NOMO-1 treated with dmso at 0.1 percent for 144 hours (cell line): ENCODE measurements around the gene TMEM18.

Experiments
- DNase-seq: peaks from one replicate; lab custom pipeline; 2025; ENCODE audit not compliant: unreplicated experiment; lab: John Stamatoyannopoulos, UW

The TMEM18 gene

GRCh38 chr2:673615-674320 lies 3.4 kb downstream of the TMEM18 start:
- no peak for DNase-seq

- no peak for DNase-seq
Observed at GRCh38 chr2:673016-673415, 4.2 kb downstream of the TMEM18 start.

GRCh38 chr2:672606-672905 lies 4.7 kb downstream of the TMEM18 start:
- no peak for DNase-seq

- DNase-seq: no peak
Observed at GRCh38 chr2:671787-672605, 5.2 kb downstream of the TMEM18 start.

GRCh38 chr2:671072-671471 lies 6.1 kb downstream of the TMEM18 start:
- DNase-seq: no peak

GRCh38 chr2:670637-671036 lies 6.6 kb downstream of the TMEM18 start:
- no peak for DNase-seq

DNA sequence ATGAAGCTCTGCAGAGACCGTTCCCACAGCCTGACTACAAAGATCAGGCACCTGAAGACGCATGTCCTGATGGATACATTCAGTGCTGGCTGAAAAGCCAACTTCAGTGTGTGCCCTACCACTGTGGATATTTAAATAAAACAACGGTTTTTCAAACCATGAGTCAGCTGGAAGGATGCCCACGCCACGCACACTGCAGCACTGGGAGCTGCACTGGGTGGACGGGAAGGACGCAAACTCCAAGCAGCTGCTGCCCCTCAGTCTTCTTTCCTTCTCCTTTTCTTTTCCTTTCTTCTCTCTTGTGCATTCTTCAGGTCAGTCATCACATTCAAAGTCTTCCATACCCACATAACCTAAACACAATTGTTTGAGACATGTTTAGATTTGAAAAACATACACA lies 7.9 kb downstream of the TMEM18 start:
- no peak for DNase-seq

DNA sequence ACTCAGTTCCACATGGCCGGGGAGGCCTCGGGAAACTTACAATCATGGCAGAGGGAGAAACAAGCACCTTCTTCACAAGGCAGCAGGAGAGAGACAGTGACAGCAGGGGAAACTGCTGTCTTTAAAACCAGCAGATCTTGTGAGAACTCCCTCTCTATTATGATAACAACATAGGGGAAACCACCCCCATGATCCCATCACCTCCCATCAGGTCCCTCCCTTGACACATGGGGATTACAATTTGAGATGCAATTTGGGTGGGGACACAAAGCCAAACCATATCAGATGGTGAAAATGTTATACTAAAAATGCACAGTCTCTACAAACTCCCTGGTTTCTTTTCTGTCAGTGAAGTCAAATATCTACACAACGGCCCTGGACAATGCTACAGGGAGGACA lies 9.2 kb downstream of the TMEM18 start:
- no peak for DNase-seq

GRCh38 chr2:667332-667999 lies 9.7 kb downstream of the TMEM18 start:
- no peak for DNase-seq

DNA sequence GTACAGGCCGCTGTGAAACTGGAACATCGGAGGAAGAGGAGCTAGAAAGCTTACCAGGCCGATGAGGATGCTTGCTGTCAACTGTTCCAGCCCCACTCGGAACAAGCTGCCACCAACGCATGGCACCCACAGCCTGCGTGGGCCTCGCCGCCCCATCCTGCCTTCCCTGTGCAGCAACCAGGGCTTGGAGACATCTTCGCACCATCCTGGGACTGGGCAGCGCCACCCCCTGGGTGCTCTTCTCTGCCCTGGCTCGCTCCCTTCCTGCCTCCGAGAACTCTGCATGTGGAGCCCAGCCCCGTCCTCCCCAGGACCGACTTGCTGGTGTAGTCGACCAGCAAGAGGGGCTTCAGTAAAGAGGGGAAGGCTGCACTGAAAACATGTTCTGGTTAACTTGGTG lies 10.8 kb downstream of the TMEM18 start:
- no peak for DNase-seq

DNA sequence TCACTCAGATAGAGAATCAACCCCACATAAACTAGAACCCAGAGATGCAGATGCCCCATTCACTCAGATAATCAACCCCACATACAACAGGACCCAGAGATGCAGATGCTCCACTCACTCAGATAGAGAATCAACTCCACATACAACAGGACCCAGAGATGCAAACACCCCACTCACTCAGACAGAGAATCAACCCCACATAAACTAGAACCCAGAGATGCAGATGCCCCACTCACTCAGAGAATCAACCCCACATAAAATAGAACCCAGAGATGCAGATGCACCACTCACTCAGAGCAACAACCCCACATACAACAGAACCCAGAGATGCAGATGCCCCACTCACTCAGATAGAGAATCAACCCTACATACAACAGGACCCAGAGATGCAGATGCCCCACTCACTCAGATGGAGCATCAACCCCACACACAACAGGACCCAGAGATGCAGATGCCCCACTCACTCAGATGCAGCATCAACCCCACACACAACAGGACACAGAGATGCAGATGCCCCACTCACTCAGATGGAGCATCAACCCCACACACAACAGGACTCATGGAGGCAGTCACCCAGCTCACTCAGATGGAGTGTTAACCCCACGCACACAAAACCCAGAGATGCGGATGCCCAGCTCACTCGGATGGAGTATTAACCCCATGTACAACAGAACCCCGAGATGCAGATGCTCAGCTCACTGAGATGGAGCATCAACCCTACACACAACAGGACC lies 11.7 kb downstream of the TMEM18 start:
- no peak for DNase-seq

DNA sequence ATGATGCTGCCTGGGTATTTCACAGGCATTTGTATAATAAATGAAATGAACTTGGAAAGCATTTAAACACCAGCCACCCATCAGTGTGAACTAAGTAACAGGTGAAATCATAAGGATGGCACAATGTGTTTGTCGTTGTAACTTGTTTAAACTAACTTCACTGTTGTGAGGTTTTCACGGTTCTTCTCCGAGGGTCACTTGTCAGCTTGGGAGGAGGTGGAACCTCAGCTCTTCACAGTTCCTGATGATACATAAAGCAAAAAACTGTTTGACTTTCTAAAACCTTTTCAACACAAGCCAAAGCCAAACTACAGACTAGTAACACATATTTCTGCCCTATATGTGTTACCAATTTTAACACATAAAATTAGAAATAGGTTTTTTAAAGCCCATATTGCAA lies 13.1 kb downstream of the TMEM18 start:
- no peak for DNase-seq

DNA sequence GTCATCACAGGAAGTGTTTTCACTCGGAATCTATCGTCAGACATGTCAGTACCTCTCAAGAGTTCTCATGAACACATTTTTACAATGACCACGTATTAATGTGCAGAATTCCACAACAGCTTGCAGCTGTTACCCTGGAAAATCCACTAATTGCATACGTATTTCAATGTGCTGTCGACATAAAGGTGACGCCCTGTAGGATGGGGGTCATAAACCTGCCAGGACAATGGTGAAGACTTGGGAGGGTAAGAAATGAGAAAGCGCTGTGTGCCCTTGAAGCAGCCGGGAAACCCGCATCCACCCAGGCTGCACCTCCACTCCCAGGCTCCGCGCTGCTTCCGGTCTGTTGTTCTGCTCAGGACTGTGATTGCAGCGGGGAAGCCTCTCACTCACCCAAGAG lies 14.0 kb downstream of the TMEM18 start:
- no peak for DNase-seq

DNA sequence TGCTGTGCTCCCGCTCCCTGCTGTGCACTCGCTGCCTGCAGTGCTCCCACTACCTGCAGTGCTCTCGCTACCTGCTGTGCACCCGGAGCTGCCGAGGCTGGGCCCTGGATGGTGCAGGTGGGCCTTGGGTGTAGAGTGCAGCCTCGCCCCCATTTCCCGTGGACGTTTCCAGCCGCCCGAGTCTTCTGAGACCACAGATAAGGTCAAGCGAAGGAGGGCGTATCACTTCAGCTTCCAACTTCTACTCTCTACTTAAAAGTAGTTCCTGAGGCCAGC lies 15.9 kb downstream of the TMEM18 start:
- DNase-seq: no peak

GRCh38 chr2:660586-661359 lies 16.4 kb downstream of the TMEM18 start:
- DNase-seq: no peak

DNA sequence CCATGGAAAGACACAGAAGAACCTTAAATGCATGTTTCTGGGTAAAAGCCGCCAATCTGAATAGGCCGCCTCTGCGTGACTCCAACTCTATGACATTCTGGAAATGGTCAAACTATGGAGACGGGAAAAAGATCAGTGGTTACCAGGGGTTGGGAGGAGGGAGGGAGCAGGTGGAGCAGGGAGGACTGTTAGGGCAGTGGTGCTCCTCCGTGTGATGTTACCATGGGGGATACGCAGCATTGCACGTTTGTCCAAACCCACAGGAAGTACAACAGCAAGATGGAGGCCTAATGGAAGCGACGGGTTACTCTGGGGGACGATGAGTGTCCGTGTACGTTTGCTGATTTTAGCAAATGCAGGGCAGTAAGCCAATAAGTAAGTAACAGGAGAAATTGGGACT lies 17.2 kb downstream of the TMEM18 start:
- no peak for DNase-seq

- DNase-seq: no peak
Observed at GRCh38 chr2:658426-658825, 18.8 kb downstream of the TMEM18 start.

DNA sequence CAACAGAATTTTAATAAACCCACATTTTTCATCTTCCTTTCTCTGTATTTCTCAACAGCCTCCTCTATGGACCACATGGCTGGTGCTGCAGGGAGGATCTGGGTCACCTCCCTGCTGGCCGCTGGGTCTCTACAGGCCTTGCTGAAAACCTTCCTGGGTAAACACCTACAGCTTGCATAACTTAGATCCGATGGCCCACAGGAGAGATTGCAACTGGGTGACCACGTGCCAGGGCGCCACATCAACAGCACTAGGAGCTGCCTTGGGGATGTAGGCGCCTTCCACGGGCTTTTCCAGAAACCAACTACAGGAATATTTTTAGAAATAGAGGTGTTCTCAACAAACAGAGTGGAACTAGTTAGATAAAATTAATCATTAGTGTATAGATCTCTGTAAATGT lies 19.4 kb downstream of the TMEM18 start:
- DNase-seq: no peak

- no peak for DNase-seq
Observed at GRCh38 chr2:656676-657075, 20.5 kb downstream of the TMEM18 start.

DNA sequence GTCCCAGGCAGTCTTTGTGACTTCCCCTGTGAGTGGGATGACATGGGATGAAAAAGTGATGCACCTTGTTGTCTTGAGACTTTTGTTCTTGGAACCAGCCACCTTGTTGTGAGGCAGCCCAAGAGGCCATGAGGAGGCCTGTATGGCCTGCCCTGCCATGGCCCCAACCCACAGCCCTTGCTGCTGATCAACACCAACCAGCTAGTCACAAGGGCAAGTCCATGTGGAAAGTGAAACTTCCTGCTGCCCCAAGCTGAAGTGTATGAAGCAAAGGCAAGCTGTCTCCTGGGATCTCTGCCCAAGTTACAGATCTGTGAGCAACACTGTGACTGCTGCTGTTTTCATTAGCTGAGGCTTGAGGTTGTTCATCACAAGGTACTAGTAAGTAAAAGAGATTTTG lies 21.6 kb downstream of the TMEM18 start:
- DNase-seq: no peak

GRCh38 chr2:654896-655295 lies 22.3 kb downstream of the TMEM18 start:
- DNase-seq: no peak
